Measurements from ENCODE around the gene NPRL2.
A peak's percentile ranks its signal among the peaks of the same experiment; 100 is the strongest.

NPRL2 gene

DNA sequence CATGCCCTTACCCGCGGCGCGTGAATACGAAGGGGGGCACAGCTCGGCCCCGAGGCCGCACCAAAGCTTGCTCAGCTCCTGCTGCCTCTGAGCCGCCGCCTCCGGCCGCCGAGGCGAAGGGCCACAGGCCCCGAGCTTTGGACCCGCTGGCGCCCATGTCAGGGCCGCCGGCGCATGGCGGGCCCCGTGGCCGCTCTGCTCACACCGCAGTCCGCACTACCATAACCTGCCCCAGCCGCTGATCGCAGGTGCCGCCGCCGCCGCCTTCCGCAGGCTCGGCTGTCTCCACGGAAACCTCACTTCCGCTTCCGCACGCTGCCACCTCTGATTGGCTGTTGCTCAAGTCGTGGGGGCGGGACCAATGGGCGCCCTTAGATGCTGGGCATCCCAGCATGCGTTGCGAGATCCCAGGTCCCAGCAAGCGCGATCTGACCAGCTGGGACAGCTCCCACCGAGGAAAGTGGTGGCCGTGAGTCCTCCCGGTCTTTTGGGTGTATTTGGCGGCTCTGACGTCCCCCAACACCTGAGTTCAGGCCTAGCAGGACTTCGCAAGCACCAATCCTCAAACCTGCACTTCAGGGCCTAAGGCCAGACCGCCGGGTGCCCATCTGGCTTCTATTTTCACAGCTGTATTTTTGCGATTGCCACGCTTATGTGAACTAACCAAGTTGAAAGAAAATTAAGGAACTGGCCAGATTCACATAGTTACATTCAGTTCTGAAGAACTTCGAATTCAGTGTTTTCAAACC, 22.5 kb downstream of the NPRL2 start, which contains the start of gene TUSC2:
TSS of gene TUSC2 (minus strand) at position 281 of the 749 bp plus-strand sequence. CDS start at position 157, 124 bp downstream.
- DNase-seq (ENCODE audit: low read depth, low spot score): peak; percentile 99

GRCh38 chr3:50327129-50327528, 23.4 kb downstream of the NPRL2 start:
- no peak for DNase-seq (ENCODE audit: low read depth, low spot score)

- DNase-seq (ENCODE audit: low read depth, low spot score): no peak
These were observed 24.4 kb downstream of the NPRL2 start for GRCh38 chr3:50326182-50326541.

DNA sequence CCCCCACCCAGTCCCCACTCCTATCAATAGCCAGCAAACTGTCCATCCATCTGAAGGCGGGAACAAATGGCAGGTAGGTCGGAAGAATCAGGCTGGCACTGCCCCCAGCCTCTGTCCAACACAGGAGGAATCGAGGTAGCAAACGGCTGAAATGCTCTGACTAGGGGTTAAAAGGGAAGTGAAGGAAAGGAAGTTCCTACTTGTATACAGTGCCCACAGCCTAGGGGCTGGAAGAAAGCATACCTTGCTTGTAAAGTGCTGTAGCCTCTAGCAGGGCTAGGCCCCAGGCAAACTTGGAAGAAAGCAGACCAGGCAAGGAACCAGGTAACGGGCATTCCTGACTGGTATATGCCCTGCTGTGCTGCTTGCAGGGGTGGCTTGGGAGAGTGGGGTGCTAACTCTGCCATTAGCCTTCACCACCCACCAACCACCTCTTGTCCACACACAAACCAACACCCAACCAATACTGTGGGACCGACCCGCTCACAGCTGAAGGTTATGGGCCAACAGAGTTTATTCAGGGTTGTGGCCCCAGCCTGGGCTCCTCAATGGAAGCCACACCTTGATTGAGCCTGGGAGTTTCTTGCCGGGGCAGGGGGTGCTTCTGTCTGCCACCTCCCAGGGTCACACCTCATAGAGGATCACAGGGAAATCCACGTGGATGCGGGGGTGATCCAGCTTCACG, 24.9 kb downstream of the NPRL2 start:
- DNase-seq (ENCODE audit: low read depth, low spot score): no peak

DNA sequence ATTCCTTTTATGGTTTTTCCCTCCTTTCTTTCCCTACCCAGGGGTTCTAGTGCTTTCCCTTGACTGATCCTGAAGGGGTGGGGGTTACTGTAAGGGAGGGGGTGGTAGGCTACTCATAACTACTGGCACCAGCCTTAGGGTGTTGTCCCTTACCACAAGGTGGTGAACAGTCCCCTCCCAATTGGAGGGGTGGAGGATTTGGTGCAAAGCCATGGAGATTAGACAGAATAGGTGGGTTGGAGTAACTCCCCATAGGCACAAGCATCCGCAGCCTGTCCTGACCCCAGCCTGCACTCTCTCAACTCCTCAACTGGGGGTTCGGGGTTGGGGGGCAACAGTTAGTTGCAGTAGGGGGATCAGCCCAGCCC, 25.5 kb downstream of the NPRL2 start:
- no peak for DNase-seq (ENCODE audit: low read depth, low spot score)

- peak; percentile 80 for DNase-seq (ENCODE audit: low read depth, low spot score)
These were observed 26.0 kb downstream of the NPRL2 start for GRCh38 chr3:50324351-50325112.

DNA sequence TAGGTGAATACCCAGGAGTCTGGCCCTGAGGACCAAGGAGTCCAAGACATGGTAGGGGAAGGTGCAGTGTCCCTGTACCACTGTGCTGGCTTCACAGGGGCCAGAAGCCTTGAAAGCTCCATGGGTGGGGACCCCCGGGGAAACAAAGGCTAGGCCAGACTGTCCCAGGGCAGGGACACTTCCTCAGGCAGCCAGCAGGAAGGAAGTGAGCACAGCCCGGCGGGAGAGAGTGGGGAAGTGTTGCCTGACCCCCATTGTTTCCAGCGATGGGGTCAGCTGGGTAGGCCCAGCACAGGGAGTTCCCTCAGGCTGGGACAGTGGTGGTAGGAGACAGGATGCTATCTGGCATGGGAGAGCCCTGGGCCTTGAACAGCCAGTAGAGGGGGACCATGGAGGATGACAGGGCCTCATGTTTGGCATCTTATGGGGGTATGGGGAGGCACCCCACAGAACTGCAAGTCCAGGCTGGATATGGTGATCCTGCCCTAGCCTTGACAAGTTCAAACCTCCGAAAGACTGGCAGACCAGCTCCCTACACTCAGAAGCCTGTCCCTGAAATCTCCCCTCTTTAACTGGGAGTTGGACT, 26.9 kb downstream of the NPRL2 start:
- no peak for DNase-seq (ENCODE audit: low read depth, low spot score)

DNA sequence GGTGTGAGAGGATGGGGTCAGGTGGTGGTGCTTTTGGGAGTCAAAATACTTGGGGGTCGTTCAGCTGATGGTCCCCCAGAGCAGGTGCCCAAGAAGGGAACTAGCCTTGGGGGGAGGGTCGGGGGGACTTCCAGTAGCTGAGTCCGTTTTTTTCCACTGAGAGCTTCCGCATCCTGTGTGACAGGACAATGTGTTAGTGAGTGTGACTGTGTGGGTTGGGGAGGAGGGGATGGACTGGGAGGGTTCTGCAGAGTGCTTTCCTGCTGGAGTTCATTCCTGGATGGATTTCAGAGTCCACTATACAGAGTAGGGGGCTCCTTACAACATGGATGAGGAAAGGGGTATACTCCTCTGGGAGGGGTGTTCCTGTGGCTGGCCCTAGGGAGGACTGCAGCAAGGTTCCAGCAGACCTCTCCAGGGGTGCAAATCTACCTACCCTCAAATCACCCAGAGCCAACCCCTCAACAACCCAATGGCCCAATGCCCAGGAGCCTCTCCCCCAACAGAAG, 27.4 kb downstream of the NPRL2 start:
- DNase-seq (ENCODE audit: low read depth, low spot score): no peak

DNA sequence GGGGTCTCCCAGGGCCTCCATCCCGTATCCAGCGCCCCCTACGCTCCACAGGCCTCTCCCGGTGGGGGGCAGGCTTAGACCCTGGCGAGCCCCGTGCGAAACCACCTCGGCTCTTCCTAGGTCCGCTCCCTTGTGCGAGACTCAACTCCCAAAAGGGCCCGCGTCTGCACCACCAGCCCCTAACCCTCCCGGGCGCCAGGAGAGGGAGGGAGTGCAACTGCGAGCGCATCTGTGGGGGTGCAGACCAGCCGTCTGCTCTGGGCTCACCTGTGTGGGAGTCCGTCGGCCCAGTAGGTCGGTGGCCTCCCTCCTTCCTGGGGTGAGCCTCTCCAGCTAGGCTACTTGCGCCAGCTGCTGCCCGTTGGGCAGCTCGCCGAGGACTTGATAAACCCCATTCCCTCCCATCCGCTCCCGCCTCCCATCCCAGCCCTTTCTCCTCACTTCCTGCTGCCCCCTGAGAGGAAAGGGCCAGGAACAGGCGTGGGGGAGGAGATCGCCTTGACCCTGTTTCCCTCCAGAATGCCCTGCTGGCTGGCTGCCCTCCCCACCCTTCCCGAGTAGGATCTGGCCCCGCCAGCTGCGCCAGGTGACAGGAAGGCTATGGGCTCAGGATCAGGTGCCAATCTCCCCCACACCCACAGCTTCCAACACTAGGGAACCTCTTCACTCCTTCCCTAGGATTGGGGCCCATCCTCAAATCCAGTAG, 28.0 kb downstream of the NPRL2 start, which contains the start of gene HYAL2:
TSS of gene HYAL2 (minus strand) at position 360 of the 706 bp plus-strand sequence. CDS start 2,256 bp downstream, outside the sequence.
- DNase-seq (ENCODE audit: low read depth, low spot score): no peak

DNA sequence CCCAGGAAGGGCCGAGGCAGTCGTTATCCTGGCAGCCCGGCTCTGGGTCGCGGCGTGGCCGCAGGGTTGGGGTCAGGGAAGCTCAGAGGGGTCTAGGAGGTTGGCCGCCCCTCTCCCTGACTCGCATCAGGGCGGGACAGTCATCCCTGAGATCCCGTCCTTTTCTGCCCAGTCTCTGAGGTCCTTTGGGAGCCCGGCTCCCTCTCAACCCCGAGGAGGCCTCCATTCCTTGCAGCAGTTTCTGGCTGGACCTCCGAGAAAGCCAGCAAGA, 28.5 kb downstream of the NPRL2 start:
- DNase-seq (ENCODE audit: low read depth, low spot score): no peak

DNA sequence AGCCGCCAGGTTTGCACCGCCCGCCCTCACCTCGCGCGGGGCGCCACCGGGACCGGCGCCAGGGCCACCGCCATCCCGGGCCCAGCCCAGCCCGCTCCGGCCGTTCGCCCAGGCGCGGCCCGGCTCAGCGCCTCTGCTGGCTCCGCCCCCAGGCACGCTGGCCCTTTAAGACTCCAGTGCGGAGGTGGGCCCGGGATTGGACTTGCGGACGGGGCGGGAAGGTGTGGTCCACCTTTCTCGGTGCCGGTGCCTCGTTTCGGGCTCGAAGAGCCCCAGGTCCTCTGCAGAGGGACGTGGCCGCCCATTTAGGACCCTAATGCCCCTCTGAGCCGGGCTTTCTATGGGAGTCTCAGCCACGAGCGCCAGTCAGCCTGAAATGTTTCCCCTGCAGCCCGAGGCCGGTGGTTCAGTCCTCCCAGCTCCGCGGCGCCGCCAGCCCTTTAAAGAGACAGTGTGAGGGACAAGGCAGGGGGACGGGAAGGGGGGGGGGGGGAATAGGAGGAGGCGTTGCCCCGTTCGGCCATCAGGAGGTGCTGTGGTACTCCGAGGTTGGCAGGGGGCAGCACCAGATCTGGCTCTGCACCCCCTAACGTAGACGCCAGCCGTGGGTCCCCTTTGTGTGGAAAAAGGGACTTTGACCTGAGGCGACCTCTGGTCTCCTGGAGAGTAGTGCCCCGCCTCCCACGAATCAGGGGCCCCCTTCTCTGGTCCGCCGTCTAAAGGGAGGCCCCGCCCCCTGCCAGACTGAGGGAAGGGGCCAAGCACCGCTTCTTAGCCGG, 29.1 kb downstream of the NPRL2 start:
- DNase-seq (ENCODE audit: low read depth, low spot score): peak; percentile 96

DNA sequence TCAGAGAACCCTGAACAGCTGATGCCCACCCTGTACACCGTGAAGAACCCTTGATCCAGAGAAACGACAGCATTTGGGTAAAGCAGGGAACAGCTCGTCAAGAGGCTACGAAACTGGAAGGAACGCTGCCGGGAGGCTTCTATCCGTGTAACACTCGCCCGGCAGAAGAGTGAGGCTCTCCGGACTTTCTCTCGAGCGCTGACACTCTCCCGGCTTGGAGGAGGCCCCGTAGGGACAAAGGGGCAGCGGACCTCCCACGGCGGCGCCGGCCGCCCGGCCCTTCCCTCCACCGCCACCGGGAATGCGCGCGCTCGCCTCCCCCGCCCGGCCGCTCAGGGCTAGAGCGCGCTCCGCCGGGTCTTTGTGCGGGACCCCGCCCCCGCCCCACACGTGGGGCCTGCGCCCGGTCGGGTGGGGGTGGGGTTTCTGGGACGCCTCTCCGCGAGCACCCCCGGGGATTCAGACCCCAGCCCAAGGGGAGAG, 29.7 kb downstream of the NPRL2 start:
- DNase-seq (ENCODE audit: low read depth, low spot score): peak; percentile 92

DNA sequence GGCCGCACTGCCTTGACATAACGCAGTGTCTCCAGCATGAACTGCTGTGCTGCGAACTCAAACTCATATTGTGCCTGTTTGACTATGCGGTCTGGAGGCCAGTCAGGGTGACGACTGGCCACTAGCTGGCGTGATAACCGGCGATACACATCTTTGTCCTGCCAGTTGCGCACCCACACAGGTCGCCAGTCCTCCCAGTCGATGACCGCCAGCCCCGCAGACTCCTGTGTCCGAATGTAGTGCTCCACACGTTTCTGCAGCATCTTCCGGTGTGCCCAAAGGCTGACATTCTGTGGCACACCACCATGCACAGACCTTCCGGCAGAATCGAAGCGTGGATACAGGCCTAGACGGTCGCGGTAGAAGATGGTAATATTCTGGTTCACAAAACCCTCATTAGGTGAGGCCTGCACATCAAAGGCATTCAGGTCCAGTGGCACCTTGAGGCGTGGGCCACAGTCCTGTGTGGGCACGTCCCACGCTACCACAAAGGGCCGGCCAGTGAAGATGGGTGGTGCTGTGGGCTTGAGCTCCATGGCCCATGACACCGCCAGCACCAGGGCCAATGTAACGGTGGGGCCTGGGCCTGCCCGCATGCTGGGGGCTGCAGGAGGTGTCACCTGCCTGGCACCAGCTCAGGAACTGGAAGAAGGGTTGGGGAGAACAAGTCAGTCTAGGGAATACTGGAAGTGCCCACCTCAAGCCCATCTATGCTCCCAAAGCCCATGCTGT, 30.5 kb downstream of the NPRL2 start:
- DNase-seq (ENCODE audit: low read depth, low spot score): no peak

- DNase-seq (ENCODE audit: low read depth, low spot score): no peak
These were observed 31.2 kb downstream of the NPRL2 start for GRCh38 chr3:50319181-50319893.

GRCh38 chr3:50318615-50319014, 32.0 kb downstream of the NPRL2 start:
- DNase-seq (ENCODE audit: low read depth, low spot score): no peak

GRCh38 chr3:50318163-50318562, 32.4 kb downstream of the NPRL2 start:
- DNase-seq (ENCODE audit: low read depth, low spot score): no peak

GRCh38 chr3:50317300-50317699, 33.3 kb downstream of the NPRL2 start:
- no peak for DNase-seq (ENCODE audit: low read depth, low spot score)

DNA sequence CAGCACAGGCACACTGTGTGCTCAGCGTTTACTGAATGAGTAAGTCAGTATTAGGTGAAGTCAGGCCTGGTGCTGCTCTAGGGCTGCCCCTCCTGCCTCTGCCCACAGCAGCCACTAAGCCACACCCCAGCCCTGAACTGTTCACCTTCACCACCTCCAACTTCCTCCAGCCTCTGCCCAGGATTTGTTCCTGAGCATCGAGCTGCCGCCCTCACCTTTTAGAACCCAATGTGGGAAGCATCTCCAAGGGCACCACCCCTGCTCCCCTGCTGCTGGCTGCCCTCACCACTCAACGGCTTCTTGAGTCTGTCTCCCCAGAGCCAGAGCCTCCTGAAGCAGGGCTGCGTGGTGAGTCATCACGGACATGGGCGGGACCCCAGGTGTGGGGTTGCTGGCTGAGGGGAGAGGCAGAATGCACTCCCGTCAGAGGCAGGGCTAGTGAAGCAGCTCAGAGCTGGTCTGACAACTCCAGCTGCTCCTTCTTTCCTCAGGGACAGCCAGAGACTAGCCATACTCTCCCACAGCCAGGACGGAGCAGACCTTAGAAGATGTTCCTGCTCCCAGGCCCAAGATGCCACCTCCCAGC, 33.8 kb downstream of the NPRL2 start:
- DNase-seq (ENCODE audit: low read depth, low spot score): peak; percentile 70

DNA sequence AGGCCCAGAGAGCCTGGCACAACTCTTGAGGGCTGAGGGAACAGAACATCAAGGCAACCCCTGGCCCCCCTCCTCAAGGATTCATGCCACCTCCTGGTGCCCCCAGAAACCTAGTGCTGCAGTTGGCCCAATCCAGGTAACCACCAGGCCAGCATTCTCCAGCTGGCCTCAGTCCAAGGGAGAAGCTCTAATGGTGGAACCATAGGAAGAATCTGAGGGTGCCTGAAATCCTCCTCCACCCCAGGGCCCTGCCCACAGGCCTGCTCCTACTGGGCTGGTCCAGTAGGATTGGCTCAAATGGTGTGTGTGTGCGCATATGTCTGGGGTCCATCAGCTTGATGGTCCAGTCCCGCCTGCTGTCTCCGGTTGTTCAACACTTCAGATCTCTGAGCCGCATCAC, 35.8 kb downstream of the NPRL2 start:
- DNase-seq (ENCODE audit: low read depth, low spot score): no peak
